ENCODE data around the gene HLA-DPA1.

HLA-DPA1 gene

GRCh38 chr6:33053230-33053629, 20.2 kb downstream of the HLA-DPA1 start:
- no peak overlapping the region for H3K4me3 ChIP-seq (replicated peaks in 1 of 2; ENCODE audit: low read depth in 2 of 2, low read length in 2 of 2)
- no peak for DNase-seq (ENCODE audit: low read depth in 2 of 2)
- no peak for TF ChIP-seq CTCF (IDR thresholded peaks at IDR 0.05; ENCODE audit: low read depth, low read length)

- TF ChIP-seq CTCF (IDR thresholded peaks at IDR 0.05; ENCODE audit: low read depth, low read length), result no peak
- no peak for DNase-seq (ENCODE audit: low read depth in 2 of 2)
- no peak overlapping the region for H3K4me3 ChIP-seq (replicated peaks in 1 of 2; ENCODE audit: low read depth in 2 of 2, low read length in 2 of 2)
Observed at GRCh38 chr6:33052627-33053026, 20.8 kb downstream of the HLA-DPA1 start.

- no peak for DNase-seq (ENCODE audit: low read depth in 2 of 2)
- no peak overlapping the region for H3K4me3 ChIP-seq (replicated peaks in 1 of 2; ENCODE audit: low read depth in 2 of 2, low read length in 2 of 2)
- TF ChIP-seq CTCF (IDR thresholded peaks at IDR 0.05; ENCODE audit: low read depth, low read length), result no peak
Observed at GRCh38 chr6:33050014-33050810, 23.2 kb downstream of the HLA-DPA1 start.

- DNase-seq (ENCODE audit: low read depth in 2 of 2), result peak in 1 of 2 donors; percentile 2
- no peak overlapping the region for H3K4me3 ChIP-seq (replicated peaks in 1 of 2; ENCODE audit: low read depth in 2 of 2, low read length in 2 of 2)
- peak; percentile 20 for TF ChIP-seq CTCF (IDR thresholded peaks at IDR 0.05; ENCODE audit: low read depth, low read length)
Observed at GRCh38 chr6:33049323-33050013, 24.0 kb downstream of the HLA-DPA1 start.

GRCh38 chr6:33040157-33040556, 33.3 kb downstream of the HLA-DPA1 start:
- TF ChIP-seq CTCF (IDR thresholded peaks at IDR 0.05; ENCODE audit: low read depth, low read length), result no peak
- no peak overlapping the region for H3K4me3 ChIP-seq (replicated peaks in 1 of 2; ENCODE audit: low read depth in 2 of 2, low read length in 2 of 2)
- no peak for DNase-seq (ENCODE audit: low read depth in 2 of 2)

GRCh38 chr6:33036535-33036934, 36.9 kb downstream of the HLA-DPA1 start:
- TF ChIP-seq CTCF (IDR thresholded peaks at IDR 0.05; ENCODE audit: low read depth, low read length), result no peak
- DNase-seq (ENCODE audit: low read depth in 2 of 2), result no peak
- H3K4me3 ChIP-seq (replicated peaks in 1 of 2; ENCODE audit: low read depth in 2 of 2, low read length in 2 of 2), result no peak overlapping the region
